HUES6 (cell line): ENCODE results near the gene LIN7C.

Source experiments
- H3K27ac ChIP-seq: 2 replicates; pipeline ENCODE4 v1.7.0; 2013; ENCODE audit warnings: low read depth, mild to moderate bottlenecking, low read length, inconsistent platforms
- H3K27me3 ChIP-seq: 2 replicates; pipeline ENCODE4 v1.6.1; 2013; ENCODE audit warnings: low read length; ENCODE audit not compliant: control insufficient read depth, insufficient read depth
- H3K36me3 ChIP-seq: 2 replicates; pipeline ENCODE4 v1.6.1; 2013; ENCODE audit warnings: low read length; ENCODE audit not compliant: control insufficient read depth, insufficient read depth
- H3K4me1 ChIP-seq: 2 replicates; pipeline ENCODE4 v1.6.1; 2013; ENCODE audit warnings: low read length; ENCODE audit not compliant: control insufficient read depth, insufficient read depth
- H3K4me3 ChIP-seq: 2 replicates; pipeline ENCODE4 v1.5.1; 2013; ENCODE audit warnings: low read depth, low read length
- H3K9ac ChIP-seq: one replicate; pipeline ENCODE4 v1.6.1; 2013; ENCODE audit warnings: mild to moderate bottlenecking, low read length
- H3K9me3 ChIP-seq: 2 replicates; pipeline ENCODE4 v1.6.1; 2013; ENCODE audit warnings: low read depth, low read length; ENCODE audit not compliant: control insufficient read depth, insufficient read depth

Gene LIN7C

GRCh38 chr11:27506200-27507182 is at the start of gene LIN7C:
TSS of gene LIN7C (minus strand) at chr11:27506769. CDS start at chr11:27506752, 17 bp downstream.
- peak within 1 kb of the TSS; percentile 89 for H3K27ac ChIP-seq
- peak within 1 kb of the TSS; percentile 98 for H3K4me3 ChIP-seq
- H3K36me3 ChIP-seq: peaks cover 13% of the 10 kb centered on the region; the same call in 1 of the 2 replicates
- H3K9me3 ChIP-seq: no peaks in the 10 kb centered on the region
- peak within 1 kb of the TSS; percentile 98 for H3K9ac ChIP-seq
- peaks cover 5% of the 10 kb centered on the region for H3K4me1 ChIP-seq
- no peaks in the 10 kb centered on the region for H3K27me3 ChIP-seq

- no peak overlapping the region for H3K4me3 ChIP-seq
- no peak overlapping the region for H3K9ac ChIP-seq
- H3K27ac ChIP-seq: no peak overlapping the region
These were observed 48.7 kb upstream of the LIN7C start for GRCh38 chr11:27555264-27555663.

GRCh38 chr11:27553186-27553585 is 46.6 kb upstream of the LIN7C start:
- no peaks in the 10 kb centered on the region for H3K9me3 ChIP-seq
- H3K27ac ChIP-seq: no peak overlapping the region
- 0 out of 2 replicates have a peak, but pooled peaks cover 5% of the 10 kb centered on the region for H3K27me3 ChIP-seq
- no peaks in the 10 kb centered on the region for H3K36me3 ChIP-seq
- H3K4me1 ChIP-seq: no peaks in the 10 kb centered on the region
- no peak overlapping the region for H3K4me3 ChIP-seq
- no peak overlapping the region for H3K9ac ChIP-seq

More at GRCh38 chr11:27555264-27555663, 48.7 kb upstream of the LIN7C start:
- H3K27me3 ChIP-seq: 0 out of 2 replicates have a peak, but pooled peaks cover 10% of the 10 kb centered on the region
- H3K36me3 ChIP-seq: no peaks in the 10 kb centered on the region
- no peaks in the 10 kb centered on the region for H3K4me1 ChIP-seq
- no peaks in the 10 kb centered on the region for H3K9me3 ChIP-seq

GRCh38 chr11:27552341-27552740 is 45.8 kb upstream of the LIN7C start:
- Histone ChIP-seq H3K9me3 (no peaks in the 10 kb centered on the region), H3K27me3 (0 out of 2 replicates have a peak, but pooled peaks cover 3% of the 10 kb centered on the region), H3K9ac (no peak overlapping the region), H3K36me3 (no peaks in the 10 kb centered on the region), H3K27ac (no peak overlapping the region), H3K4me3 (no peak overlapping the region), H3K4me1 (no peaks in the 10 kb centered on the region)

GRCh38 chr11:27551127-27551526 is 44.6 kb upstream of the LIN7C start:
- Histone ChIP-seq H3K36me3 (no peaks in the 10 kb centered on the region), H3K27me3 (no peaks in the 10 kb centered on the region), H3K4me3 (no peak overlapping the region), H3K27ac (no peak overlapping the region), H3K9me3 (no peaks in the 10 kb centered on the region), H3K4me1 (no peaks in the 10 kb centered on the region), H3K9ac (no peak overlapping the region)

GRCh38 chr11:27545946-27546345 is 39.4 kb upstream of the LIN7C start:
- Histone ChIP-seq H3K9me3 (no peaks in the 10 kb centered on the region), H3K27me3 (no peaks in the 10 kb centered on the region), H3K9ac (no peak overlapping the region), H3K27ac (no peak overlapping the region), H3K36me3 (no peaks in the 10 kb centered on the region), H3K4me1 (no peaks in the 10 kb centered on the region; the same call in 1 of the 2 replicates), H3K4me3 (no peak overlapping the region)

GRCh38 chr11:27545035-27545434 is 38.5 kb upstream of the LIN7C start:
- no peaks in the 10 kb centered on the region for H3K36me3 ChIP-seq
- no peaks in the 10 kb centered on the region for H3K9me3 ChIP-seq
- no peaks in the 10 kb centered on the region for H3K27me3 ChIP-seq
- H3K9ac ChIP-seq: no peak overlapping the region
- H3K27ac ChIP-seq: no peak overlapping the region
- H3K4me3 ChIP-seq: no peak overlapping the region
- no peaks in the 10 kb centered on the region; the same call in 1 of the 2 replicates for H3K4me1 ChIP-seq

- H3K36me3 ChIP-seq: no peaks in the 10 kb centered on the region
- H3K4me3 ChIP-seq: no peak overlapping the region
- H3K27me3 ChIP-seq: no peaks in the 10 kb centered on the region
- H3K9me3 ChIP-seq: no peaks in the 10 kb centered on the region
- H3K9ac ChIP-seq: no peak overlapping the region
- no peak overlapping the region for H3K27ac ChIP-seq
- no peaks in the 10 kb centered on the region; the same call in 1 of the 2 replicates for H3K4me1 ChIP-seq
These were observed 35.2 kb upstream of the LIN7C start for GRCh38 chr11:27541790-27542189.

GRCh38 chr11:27540051-27540450 is 33.5 kb upstream of the LIN7C start:
- no peak overlapping the region for H3K9ac ChIP-seq
- no peaks in the 10 kb centered on the region; the same call in 1 of the 2 replicates for H3K4me1 ChIP-seq
- no peaks in the 10 kb centered on the region for H3K9me3 ChIP-seq
- H3K27me3 ChIP-seq: no peaks in the 10 kb centered on the region
- no peak overlapping the region for H3K27ac ChIP-seq
- H3K4me3 ChIP-seq: no peak overlapping the region
- no peaks in the 10 kb centered on the region for H3K36me3 ChIP-seq

- no peaks in the 10 kb centered on the region for H3K36me3 ChIP-seq
- H3K4me1 ChIP-seq: no peaks in the 10 kb centered on the region
- H3K4me3 ChIP-seq: no peak overlapping the region
- H3K9ac ChIP-seq: no peak overlapping the region
- peaks cover 2% of the 10 kb centered on the region; the same call in 1 of the 2 replicates for H3K27me3 ChIP-seq
- no peaks in the 10 kb centered on the region for H3K9me3 ChIP-seq
- H3K27ac ChIP-seq: no peak overlapping the region
These were observed 28.5 kb upstream of the LIN7C start for GRCh38 chr11:27535103-27535502.

GRCh38 chr11:27532652-27533325 is 26.2 kb upstream of the LIN7C start:
- H3K36me3 ChIP-seq: no peaks in the 10 kb centered on the region
- H3K4me1 ChIP-seq: no peaks in the 10 kb centered on the region
- peaks cover 2% of the 10 kb centered on the region; the same call in 1 of the 2 replicates for H3K27me3 ChIP-seq
- H3K9me3 ChIP-seq: no peaks in the 10 kb centered on the region
- no peak overlapping the region for H3K4me3 ChIP-seq
- no peak overlapping the region for H3K9ac ChIP-seq
- H3K27ac ChIP-seq: no peak overlapping the region
